IPS-20b (cell line): ENCODE results near the gene PRKG1.
A peak's percentile ranks its signal among the peaks of the same experiment; 100 is the strongest.

Experiments used
- H3K27ac ChIP-seq: one replicate; pipeline ENCODE4 v1.5.1; 2013; ENCODE audit warnings: low read length
- H3K27me3 ChIP-seq: 2 replicates; pipeline ENCODE4 v1.6.1; 2013; ENCODE audit warnings: mild to moderate bottlenecking, low read length, inconsistent platforms; ENCODE audit not compliant: insufficient read depth
- H3K36me3 ChIP-seq: 2 replicates; pipeline ENCODE4 v1.6.1; 2013; ENCODE audit warnings: low read depth, mild to moderate bottlenecking, inconsistent platforms, low read length, moderate library complexity; ENCODE audit not compliant: insufficient read depth
- H3K4me1 ChIP-seq: 2 replicates; pipeline ENCODE4 v1.6.1; 2013; ENCODE audit warnings: mild to moderate bottlenecking, control low read depth, inconsistent platforms, low read length, moderate library complexity; ENCODE audit not compliant: insufficient read depth
- H3K4me3 ChIP-seq: 2 replicates; pipeline ENCODE4 v1.5.1; 2013; ENCODE audit warnings: mild to moderate bottlenecking, low read length, inconsistent platforms
- H3K9ac ChIP-seq: 2 replicates; pipeline ENCODE4 v1.6.1; 2013; ENCODE audit warnings: low read depth, mild to moderate bottlenecking, inconsistent platforms, low read length, moderate library complexity
- H3K9me3 ChIP-seq: 2 replicates; pipeline ENCODE4 v1.6.1; 2013; ENCODE audit warnings: mild to moderate bottlenecking, low read depth, low read length, inconsistent platforms; ENCODE audit not compliant: insufficient read depth

PRKG1 gene

GRCh38 chr10:51077507-51077906 lies 3.2 kb downstream of the PRKG1 start:
- peaks cover 34% of the 10 kb centered on the region for H3K4me1 ChIP-seq
- no peaks in the 10 kb centered on the region for H3K9me3 ChIP-seq
- H3K27me3 ChIP-seq, result peaks cover 30% of the 10 kb centered on the region

GRCh38 chr10:51079331-51079730 lies 5.0 kb downstream of the PRKG1 start:
- H3K9me3 ChIP-seq, result no peaks in the 10 kb centered on the region
- peak overlapping the region; percentile 31 for H3K27ac ChIP-seq
- peak overlapping the region; percentile 41 for H3K4me3 ChIP-seq
- no peaks in the 10 kb centered on the region for H3K36me3 ChIP-seq
- H3K4me1 ChIP-seq, result peaks cover 43% of the 10 kb centered on the region
- peak overlapping the region; percentile 39; the same call in 1 of the 2 replicates for H3K9ac ChIP-seq
- peaks cover 18% of the 10 kb centered on the region for H3K27me3 ChIP-seq

More at GRCh38 chr10:51077507-51077906, 3.2 kb downstream of the PRKG1 start:
- Histone ChIP-seq H3K4me3 (no peak overlapping the region), H3K27ac (no peak overlapping the region), H3K36me3 (no peaks in the 10 kb centered on the region), H3K9ac (no peak overlapping the region)

- Histone ChIP-seq H3K27ac (peak overlapping the region; percentile 31), H3K9ac (peak overlapping the region; percentile 40; the same call in 1 of the 2 replicates), H3K27me3 (peaks cover 17% of the 10 kb centered on the region), H3K36me3 (no peaks in the 10 kb centered on the region), H3K9me3 (no peaks in the 10 kb centered on the region), H3K4me1 (peaks cover 43% of the 10 kb centered on the region), H3K4me3 (peak overlapping the region; percentile 41; the same call in 1 of the 2 replicates)
These were observed 5.5 kb downstream of the PRKG1 start for GRCh38 chr10:51079766-51080165.

GRCh38 chr10:51080311-51081006 lies 6.2 kb downstream of the PRKG1 start:
- peak overlapping the region; percentile 31 for H3K27ac ChIP-seq

GRCh38 chr10:51082857-51083256 lies 8.6 kb downstream of the PRKG1 start:
- Histone ChIP-seq H3K9me3 (no peaks in the 10 kb centered on the region), H3K9ac (peak overlapping the region; percentile 53; the same call in 1 of the 2 replicates), H3K4me3 (peak overlapping the region; percentile 28; the same call in 1 of the 2 replicates), H3K4me1 (peaks cover 33% of the 10 kb centered on the region), H3K36me3 (no peaks in the 10 kb centered on the region), H3K27ac (no peak overlapping the region), H3K27me3 (no peaks in the 10 kb centered on the region)

More at GRCh38 chr10:51080311-51081006, 6.2 kb downstream of the PRKG1 start:
- H3K27me3 ChIP-seq, result peaks cover 10% of the 10 kb centered on the region
- H3K4me3 ChIP-seq, result peak overlapping the region; percentile 41; the same call in 1 of the 2 replicates
- peak overlapping the region; percentile 40; the same call in 1 of the 2 replicates for H3K9ac ChIP-seq
- H3K36me3 ChIP-seq, result no peaks in the 10 kb centered on the region
- no peaks in the 10 kb centered on the region for H3K9me3 ChIP-seq
- peaks cover 40% of the 10 kb centered on the region for H3K4me1 ChIP-seq

GRCh38 chr10:51083356-51083853 lies 9.1 kb downstream of the PRKG1 start:
- Histone ChIP-seq H3K36me3 (no peaks in the 10 kb centered on the region), H3K4me1 (peaks cover 33% of the 10 kb centered on the region), H3K27me3 (no peaks in the 10 kb centered on the region), H3K27ac (peak overlapping the region; percentile 16), H3K4me3 (peak overlapping the region; percentile 28; the same call in 1 of the 2 replicates), H3K9me3 (no peaks in the 10 kb centered on the region), H3K9ac (peak overlapping the region; percentile 53; the same call in 1 of the 2 replicates)

DNA sequence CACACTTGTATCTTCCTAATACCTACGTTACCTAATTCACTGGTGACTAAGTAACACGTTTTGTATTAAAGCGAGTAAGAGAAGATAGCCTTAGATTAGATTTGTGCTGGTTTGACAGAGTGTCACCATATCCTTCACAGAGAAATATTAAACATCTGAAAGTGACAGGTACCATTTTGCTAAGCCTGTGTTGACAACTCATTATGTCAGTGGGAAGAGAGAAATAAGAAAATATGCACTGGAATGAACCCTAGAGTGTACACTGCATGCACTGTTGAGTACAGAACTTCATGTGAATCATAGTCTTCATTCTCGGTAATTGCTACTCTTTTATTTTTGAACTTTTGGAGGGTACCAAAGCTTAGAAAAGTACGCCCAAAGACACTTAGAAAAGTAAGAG lies 10.9 kb downstream of the PRKG1 start:
- Histone ChIP-seq H3K9ac (no peak overlapping the region), H3K9me3 (no peaks in the 10 kb centered on the region), H3K27me3 (no peaks in the 10 kb centered on the region), H3K36me3 (no peaks in the 10 kb centered on the region), H3K27ac (no peak overlapping the region), H3K4me3 (no peak overlapping the region), H3K4me1 (peaks cover 20% of the 10 kb centered on the region)

DNA sequence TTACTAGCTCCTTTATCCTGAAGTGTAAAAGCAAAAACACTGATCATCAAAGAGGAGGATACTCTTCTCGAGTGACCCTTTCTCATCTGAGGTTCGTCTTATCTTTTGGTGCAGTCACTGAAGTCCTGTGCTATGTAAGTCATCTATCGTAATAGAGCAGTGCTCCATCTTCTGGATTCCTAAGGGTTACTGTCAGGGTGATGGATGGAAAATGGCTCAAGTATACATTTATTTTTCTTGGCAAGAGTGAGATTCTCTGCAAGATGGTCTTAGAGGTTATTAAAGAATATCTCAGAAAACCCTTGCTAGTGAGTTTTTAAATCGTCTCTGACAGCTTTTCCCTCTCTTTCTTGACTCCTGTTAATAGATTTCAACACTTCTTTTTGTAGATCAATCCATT lies 12.4 kb downstream of the PRKG1 start:
- H3K27ac ChIP-seq, result no peak overlapping the region
- H3K27me3 ChIP-seq, result no peaks in the 10 kb centered on the region
- H3K9me3 ChIP-seq, result no peaks in the 10 kb centered on the region
- H3K4me1 ChIP-seq, result peaks cover 14% of the 10 kb centered on the region; the same call in 1 of the 2 replicates
- no peak overlapping the region for H3K4me3 ChIP-seq
- no peaks in the 10 kb centered on the region for H3K36me3 ChIP-seq
- no peak overlapping the region for H3K9ac ChIP-seq

DNA sequence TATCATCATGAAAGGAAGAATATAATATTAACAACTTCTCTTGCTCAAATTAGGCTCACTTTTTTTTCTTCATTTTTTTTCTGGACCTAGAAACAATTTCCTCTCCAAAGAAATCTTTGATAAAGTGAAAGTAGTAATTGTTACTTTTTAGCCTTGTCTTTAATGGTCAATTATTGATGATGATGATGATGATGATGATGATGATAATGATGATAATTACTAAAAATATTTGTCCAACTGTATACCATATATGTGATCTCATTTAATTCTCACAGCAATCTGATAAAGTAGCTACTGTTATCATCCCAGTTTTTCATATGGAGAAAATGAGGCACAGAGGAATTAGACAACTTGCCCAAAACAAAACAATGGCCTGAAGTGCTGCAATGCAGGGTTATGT lies 12.8 kb downstream of the PRKG1 start:
- Histone ChIP-seq H3K36me3 (no peaks in the 10 kb centered on the region), H3K27me3 (no peaks in the 10 kb centered on the region), H3K4me3 (no peak overlapping the region), H3K4me1 (peaks cover 14% of the 10 kb centered on the region; the same call in 1 of the 2 replicates), H3K27ac (no peak overlapping the region), H3K9me3 (no peaks in the 10 kb centered on the region), H3K9ac (no peak overlapping the region)

DNA sequence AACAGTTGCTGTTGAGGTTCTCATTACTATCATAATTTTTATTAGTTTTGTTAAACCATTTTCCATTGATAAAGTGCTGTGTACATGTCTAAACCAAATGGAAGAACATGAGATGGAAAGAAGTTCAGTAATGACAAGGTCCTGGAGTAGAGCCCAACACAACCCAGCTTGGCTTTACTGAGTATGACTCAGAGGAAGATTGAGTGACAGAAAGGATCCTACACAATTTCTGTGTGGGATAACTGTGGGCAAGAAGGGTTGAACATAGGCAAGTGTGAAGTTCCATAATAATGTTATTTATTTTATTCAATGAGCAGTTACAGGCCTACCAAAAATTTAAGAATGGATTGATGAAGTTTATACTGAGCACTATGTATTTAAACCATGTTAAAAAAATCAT lies 15.9 kb downstream of the PRKG1 start:
- Histone ChIP-seq H3K4me3 (no peak overlapping the region), H3K4me1 (no peaks in the 10 kb centered on the region), H3K27me3 (no peaks in the 10 kb centered on the region), H3K36me3 (no peaks in the 10 kb centered on the region), H3K9ac (no peak overlapping the region), H3K27ac (no peak overlapping the region), H3K9me3 (no peaks in the 10 kb centered on the region)

DNA sequence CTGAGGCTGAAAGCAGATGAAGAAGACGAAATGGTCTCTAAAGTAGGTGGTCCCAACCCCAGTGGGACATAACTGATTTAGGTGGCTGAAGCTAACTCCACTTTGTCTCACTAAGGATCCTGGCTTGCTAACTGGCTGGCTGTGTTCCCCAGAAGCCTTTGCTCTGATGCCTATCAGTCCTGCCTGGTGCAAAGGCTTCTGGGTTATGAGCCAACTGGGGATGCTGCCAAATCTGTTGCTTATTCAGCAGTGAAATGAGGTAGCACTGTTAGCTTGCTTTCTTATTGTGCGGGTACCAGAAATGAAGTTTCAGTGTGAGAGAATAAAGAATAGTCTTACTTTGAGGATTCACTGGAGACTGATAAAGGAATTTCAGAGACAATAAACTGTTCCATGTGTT lies 18.1 kb downstream of the PRKG1 start:
- no peaks in the 10 kb centered on the region for H3K36me3 ChIP-seq
- no peak overlapping the region for H3K4me3 ChIP-seq
- H3K27ac ChIP-seq, result no peak overlapping the region
- no peaks in the 10 kb centered on the region for H3K27me3 ChIP-seq
- no peaks in the 10 kb centered on the region for H3K4me1 ChIP-seq
- H3K9ac ChIP-seq, result no peak overlapping the region
- no peaks in the 10 kb centered on the region for H3K9me3 ChIP-seq

- Histone ChIP-seq H3K9me3 (no peaks in the 10 kb centered on the region), H3K27me3 (no peaks in the 10 kb centered on the region), H3K9ac (no peak overlapping the region), H3K36me3 (no peaks in the 10 kb centered on the region), H3K4me3 (no peak overlapping the region), H3K4me1 (no peaks in the 10 kb centered on the region; the same call in 1 of the 2 replicates), H3K27ac (no peak overlapping the region)
These were observed 21.2 kb downstream of the PRKG1 start for GRCh38 chr10:51095444-51095843.
